ENCODE data around the gene STRIT1. TPM values are rescaled to one million over a fixed set of nuclear protein-coding genes. Genes with fewer than 3 reads are reported as not detected.

The STRIT1 gene
- total RNA-seq, 1 experiment from 2014 or later, result not detected

Other genes starting within 250 kb of the STRIT1 start
- gene MME, start 213.4 kb downstream of the STRIT1 start, total RNA-seq (2014; rRNA removed; shearing (Covaris generic); ENCODE audit: low replicate concordance), result 174 and 196 TPM in 2 replicates

Measured in Karpas-422 (cell line).